Activated T-cell treated with anti-CD3 and anti-CD28 coated beads, Interleukin-2, amount 50 U/mL, for 24 hours (primary cell): Measurements from ENCODE around the gene SLC22A6.

Experiments
- DNase-seq: peaks from one replicate; pipeline ENCODE4 v3.0.0-alpha.2; 2020
- H3K27ac Mint-ChIP-seq: 2 replicates; pipeline ENCODE4 v1.8.0; 2020; ENCODE audit warnings: mild to moderate bottlenecking, mixed read lengths
- H3K27me3 Mint-ChIP-seq: 2 replicates; pipeline ENCODE4 v1.8.0; 2020; ENCODE audit warnings: mixed read lengths
- H3K36me3 Mint-ChIP-seq: 2 replicates; pipeline ENCODE4 v1.8.0; 2020; ENCODE audit warnings: low read depth, mixed read lengths
- H3K4me1 Mint-ChIP-seq: 2 replicates; pipeline ENCODE4 v1.8.0; 2020; ENCODE audit warnings: low read depth, mixed read lengths
- H3K4me3 Mint-ChIP-seq: 2 replicates; pipeline ENCODE4 v1.8.0; 2020; ENCODE audit warnings: mild to moderate bottlenecking, moderate library complexity, mixed read lengths
- H3K9me3 Mint-ChIP-seq: 2 replicates; pipeline ENCODE4 v1.8.0; 2020; ENCODE audit warnings: mixed read lengths

Gene SLC22A6

DNA sequence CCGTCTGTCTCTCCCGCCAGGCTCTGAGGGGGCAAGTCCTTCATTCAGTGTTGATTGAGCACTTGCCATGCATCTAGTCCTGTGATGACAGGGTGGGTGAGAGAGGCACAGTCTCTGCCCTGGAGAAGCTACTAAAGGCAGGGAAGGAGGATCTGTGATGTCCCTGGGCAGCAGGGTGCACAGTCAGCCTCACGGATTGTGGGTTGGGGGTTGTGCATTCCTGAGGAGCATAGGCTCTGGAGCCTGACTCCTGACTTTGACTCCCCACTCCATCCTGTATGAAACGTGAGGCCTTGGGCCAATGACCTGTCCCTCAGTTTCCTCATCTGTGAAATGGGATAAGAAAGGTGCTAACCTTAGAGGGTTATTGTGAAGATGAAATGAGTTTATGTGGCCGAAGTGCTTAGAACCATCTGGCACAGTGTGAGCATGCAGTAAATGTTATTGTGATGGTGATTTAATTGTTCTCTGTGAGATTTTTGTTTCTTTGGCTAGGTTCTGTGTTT, 26.2 kb upstream of the SLC22A6 start:
- H3K9me3 Mint-ChIP-seq: no peaks in the 10 kb centered on the region
- no peak overlapping the region for H3K27ac Mint-ChIP-seq
- H3K36me3 Mint-ChIP-seq: no peaks in the 10 kb centered on the region
- no peaks in the 10 kb centered on the region for H3K4me1 Mint-ChIP-seq
- DNase-seq: no peak
- no peaks in the 10 kb centered on the region for H3K27me3 Mint-ChIP-seq
- H3K4me3 Mint-ChIP-seq: no peak overlapping the region

DNA sequence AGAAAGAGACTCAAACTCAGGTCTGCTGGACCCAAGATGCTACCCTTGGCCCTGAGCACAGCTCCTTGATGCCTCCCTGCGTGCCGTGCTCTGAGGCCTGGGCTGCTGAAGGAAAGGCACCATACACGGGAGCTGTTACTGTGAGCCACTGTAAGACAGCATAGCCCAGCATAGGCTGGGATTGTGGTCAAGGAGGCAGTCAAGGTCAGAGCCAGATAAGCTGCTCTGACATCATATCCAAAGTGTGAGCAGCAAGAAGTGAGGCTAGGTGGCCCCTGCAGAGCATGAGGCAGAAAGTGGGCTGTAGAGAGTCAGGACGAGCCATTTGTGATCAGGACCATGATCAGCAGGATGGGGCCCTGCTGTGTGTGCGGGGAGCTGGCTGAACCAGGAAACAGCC, 23.2 kb upstream of the SLC22A6 start:
- no peaks in the 10 kb centered on the region for H3K27me3 Mint-ChIP-seq
- H3K4me3 Mint-ChIP-seq: no peak overlapping the region
- H3K9me3 Mint-ChIP-seq: no peaks in the 10 kb centered on the region
- no peaks in the 10 kb centered on the region for H3K36me3 Mint-ChIP-seq
- DNase-seq: no peak
- no peak overlapping the region for H3K27ac Mint-ChIP-seq
- H3K4me1 Mint-ChIP-seq: no peaks in the 10 kb centered on the region

DNA sequence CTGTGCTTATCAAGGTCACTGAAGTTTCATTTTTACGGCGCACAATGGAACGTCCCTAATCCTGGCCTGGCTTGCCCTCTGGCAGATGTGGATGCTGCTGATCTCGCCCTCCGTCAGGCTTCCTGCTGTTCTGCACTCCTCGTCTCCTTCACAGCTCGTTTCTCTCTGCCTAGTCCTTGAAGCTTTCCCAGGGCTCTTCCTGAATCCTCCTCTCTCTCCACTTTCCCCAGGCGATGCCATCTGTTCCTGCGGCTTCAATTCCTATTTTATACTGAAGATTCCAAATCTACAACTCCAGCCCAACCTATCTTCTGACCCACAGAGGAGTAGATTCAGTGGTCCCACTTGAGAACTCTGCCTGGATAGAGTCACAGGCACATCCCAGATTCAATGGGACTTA, 16.7 kb upstream of the SLC22A6 start:
- Mint-ChIP-seq H3K9me3 (no peaks in the 10 kb centered on the region), H3K4me1 (no peaks in the 10 kb centered on the region), H3K36me3 (no peaks in the 10 kb centered on the region), H3K27me3 (peaks cover 12% of the 10 kb centered on the region), H3K27ac (no peak overlapping the region), H3K4me3 (no peak overlapping the region)
- DNase-seq: no peak

DNA sequence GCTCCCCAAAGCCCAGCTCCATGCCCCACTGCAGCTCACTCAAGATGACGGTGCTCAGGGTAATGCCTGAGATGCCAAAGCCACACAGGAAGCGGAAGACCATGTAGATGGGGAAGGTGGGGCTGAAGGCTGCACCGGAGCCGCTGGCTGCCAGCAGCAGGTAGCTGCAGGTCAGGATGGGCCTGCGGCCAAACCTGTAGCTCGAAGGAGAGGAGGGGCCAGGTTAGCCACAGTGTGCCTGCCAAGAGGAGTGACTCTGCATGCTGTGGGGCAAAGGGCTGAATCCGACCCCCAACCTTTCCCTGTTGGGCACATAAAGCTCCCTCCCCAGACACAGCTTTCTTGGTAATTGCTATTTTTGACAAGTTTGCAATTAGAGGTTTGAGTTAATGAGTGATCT, 14.9 kb upstream of the SLC22A6 start:
- Mint-ChIP-seq H3K4me3 (no peak overlapping the region), H3K9me3 (no peaks in the 10 kb centered on the region), H3K4me1 (no peaks in the 10 kb centered on the region), H3K36me3 (no peaks in the 10 kb centered on the region), H3K27me3 (peaks cover 30% of the 10 kb centered on the region), H3K27ac (no peak overlapping the region)
- DNase-seq: no peak

DNA sequence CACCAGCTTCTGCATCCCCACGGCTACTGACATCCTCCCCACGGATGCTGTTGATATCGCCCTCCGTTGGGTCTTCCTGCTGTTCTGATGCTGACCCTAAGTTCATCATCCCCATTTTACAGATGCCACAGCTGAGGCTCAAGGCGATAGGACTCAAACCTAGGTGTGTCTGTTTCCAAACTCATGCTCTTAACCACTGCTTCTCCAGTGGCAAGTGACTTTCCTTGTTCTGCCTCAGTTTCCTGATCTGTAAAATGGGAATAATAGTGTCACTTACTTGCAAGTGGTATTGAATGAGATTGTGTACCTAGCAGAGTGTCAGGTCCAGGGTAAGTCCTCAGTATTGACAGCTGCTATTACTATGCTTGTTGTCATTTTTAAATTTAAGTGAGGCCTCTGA, 14.4 kb upstream of the SLC22A6 start:
- Mint-ChIP-seq H3K27me3 (peaks cover 30% of the 10 kb centered on the region), H3K4me3 (no peak overlapping the region), H3K36me3 (no peaks in the 10 kb centered on the region), H3K9me3 (no peaks in the 10 kb centered on the region), H3K4me1 (no peaks in the 10 kb centered on the region), H3K27ac (no peak overlapping the region)
- no peak for DNase-seq

DNA sequence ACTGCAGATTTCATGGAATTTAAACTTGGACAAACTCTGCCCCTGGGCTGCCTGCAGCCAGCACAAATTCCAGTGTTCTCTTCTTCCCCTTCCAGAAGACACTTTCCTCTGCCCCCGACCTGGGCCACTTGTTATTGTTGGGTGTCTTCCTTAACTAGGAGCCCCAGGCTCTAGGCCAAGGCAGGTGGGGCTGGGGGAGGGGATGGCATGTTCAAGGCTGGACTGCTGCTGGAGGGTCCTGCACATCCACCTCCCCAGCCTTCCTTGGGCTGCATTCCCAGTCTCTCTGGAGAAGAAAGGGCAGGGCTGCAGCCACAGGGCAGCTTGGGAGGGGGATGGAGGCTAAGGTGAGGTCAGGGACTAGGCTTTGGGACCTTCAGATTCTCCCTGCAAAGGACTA, 11.5 kb upstream of the SLC22A6 start:
- Mint-ChIP-seq H3K4me3 (no peak overlapping the region), H3K9me3 (no peaks in the 10 kb centered on the region), H3K4me1 (no peaks in the 10 kb centered on the region), H3K27ac (no peak overlapping the region), H3K36me3 (no peaks in the 10 kb centered on the region), H3K27me3 (peaks cover 30% of the 10 kb centered on the region)
- DNase-seq: no peak

DNA sequence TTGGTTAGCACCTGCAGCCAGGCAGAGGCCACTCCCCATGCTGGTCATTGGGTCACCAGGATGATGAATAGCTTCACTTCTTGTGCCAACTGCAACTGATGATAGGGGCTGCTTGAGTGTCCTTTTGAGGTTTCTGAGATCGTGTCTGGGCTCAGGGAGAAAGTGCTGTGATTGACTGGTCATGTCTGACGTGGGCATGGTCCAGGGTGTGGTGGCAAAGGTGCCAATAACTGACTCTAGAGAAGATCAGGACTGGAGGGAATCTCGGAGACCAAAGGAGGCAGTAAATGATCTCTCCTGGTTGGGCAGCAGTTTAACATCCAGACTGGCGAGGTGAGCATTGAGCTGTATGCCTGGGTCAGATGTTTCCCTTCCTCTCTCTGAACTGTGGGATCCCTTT, 10.0 kb upstream of the SLC22A6 start:
- H3K27ac Mint-ChIP-seq: no peak overlapping the region
- peaks cover 30% of the 10 kb centered on the region for H3K27me3 Mint-ChIP-seq
- H3K9me3 Mint-ChIP-seq: no peaks in the 10 kb centered on the region
- no peaks in the 10 kb centered on the region for H3K36me3 Mint-ChIP-seq
- no peaks in the 10 kb centered on the region for H3K4me1 Mint-ChIP-seq
- no peak for DNase-seq
- no peak overlapping the region for H3K4me3 Mint-ChIP-seq

DNA sequence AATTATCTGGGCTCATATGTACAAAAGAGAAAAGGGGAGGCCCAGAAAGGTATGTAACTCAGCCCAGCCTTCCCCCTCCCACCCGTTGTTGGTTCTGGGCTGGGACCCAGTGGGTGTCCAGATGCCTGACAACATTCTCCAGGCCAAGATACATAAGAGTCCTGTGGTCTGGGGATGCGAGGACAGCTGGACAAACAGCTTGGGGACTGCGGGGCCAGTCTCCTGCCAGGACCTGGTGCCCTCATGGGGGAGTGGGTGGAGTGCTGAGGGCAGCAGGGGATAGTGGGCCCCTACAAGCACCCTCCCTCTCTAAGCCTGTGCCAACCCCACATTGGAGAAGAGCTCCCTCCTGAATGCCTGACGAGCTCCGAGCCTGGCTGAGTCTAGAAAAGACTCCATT, 3.5 kb upstream of the SLC22A6 start:
- H3K4me3 Mint-ChIP-seq: no peak overlapping the region
- no peaks in the 10 kb centered on the region for H3K4me1 Mint-ChIP-seq
- no peak for DNase-seq
- no peaks in the 10 kb centered on the region for H3K9me3 Mint-ChIP-seq
- H3K27me3 Mint-ChIP-seq: peaks cover 5% of the 10 kb centered on the region
- no peak overlapping the region for H3K27ac Mint-ChIP-seq
- H3K36me3 Mint-ChIP-seq: no peaks in the 10 kb centered on the region

DNA sequence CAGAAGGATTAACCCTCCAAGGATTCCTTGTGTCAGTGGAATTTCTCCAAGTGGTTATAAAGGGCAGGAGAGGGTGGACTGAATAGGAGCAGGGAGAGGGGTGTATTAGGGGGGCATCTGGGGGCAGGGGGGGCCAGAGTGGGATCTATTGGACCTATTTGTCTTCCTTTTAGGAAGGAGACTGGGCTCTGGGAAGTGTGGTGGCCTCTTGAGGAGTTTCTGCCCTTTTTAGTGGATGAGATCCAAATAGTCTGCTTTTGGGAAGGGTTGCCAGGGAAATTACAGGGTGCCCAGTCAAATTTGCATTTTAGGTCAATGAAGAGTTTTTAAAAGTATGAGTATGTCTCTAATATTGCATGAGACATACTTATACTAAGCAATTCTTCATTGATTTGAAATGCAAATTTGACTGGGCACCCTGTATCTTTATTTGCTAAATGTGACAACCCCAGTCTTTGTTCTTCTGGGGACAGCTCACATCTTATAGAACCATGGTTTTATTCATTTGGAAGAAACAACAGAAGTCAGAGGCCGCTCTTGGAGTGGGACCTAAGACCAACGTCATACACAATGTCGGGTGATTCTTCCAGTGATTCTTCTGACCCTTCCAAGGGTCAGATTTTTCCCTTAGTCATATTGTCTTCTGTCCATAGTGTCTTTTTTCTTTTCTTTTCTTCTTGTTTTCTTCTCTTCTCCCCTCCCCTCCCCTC, 429 bp upstream of the SLC22A6 start:
- Mint-ChIP-seq H3K4me3 (no peak overlapping the region), H3K36me3 (no peaks in the 10 kb centered on the region), H3K27ac (no peak overlapping the region), H3K9me3 (no peaks in the 10 kb centered on the region), H3K4me1 (no peaks in the 10 kb centered on the region), H3K27me3 (peaks cover 10% of the 10 kb centered on the region)
- no peak for DNase-seq

DNA sequence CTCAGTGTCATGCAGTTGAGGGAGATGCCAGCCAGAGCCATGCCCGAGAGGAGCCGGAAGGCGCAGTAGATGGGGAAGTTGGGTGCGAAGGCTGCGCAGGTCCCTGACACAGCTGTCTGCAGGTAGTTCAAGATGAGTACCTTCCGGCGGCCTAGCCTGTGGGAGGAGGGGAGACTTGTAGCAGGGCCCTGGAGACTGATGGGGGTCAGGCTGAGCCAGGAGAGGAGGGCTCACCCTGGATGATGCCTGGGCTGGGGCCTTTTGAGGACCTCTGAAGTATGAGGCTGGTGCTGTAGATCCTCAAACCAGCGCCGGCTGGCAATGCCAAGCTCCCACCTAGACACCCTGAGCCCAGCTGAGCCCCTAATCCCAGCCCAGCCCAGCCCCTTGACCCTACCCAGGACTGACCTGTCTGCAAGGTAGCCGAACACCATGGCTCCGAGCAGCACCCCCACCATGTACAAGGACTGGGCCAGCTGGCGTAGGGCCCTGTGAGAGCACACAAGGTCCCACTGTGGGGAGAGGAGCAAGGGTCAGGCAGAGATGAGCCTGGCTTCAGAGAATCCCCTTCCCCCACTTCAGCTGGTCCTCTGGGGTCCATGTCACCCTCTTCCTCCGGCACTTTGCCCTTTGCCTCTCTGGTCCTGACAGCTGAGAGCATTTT, 1.1 kb downstream of the SLC22A6 start:
- H3K36me3 Mint-ChIP-seq: no peaks in the 10 kb centered on the region
- no peaks in the 10 kb centered on the region for H3K4me1 Mint-ChIP-seq

DNA sequence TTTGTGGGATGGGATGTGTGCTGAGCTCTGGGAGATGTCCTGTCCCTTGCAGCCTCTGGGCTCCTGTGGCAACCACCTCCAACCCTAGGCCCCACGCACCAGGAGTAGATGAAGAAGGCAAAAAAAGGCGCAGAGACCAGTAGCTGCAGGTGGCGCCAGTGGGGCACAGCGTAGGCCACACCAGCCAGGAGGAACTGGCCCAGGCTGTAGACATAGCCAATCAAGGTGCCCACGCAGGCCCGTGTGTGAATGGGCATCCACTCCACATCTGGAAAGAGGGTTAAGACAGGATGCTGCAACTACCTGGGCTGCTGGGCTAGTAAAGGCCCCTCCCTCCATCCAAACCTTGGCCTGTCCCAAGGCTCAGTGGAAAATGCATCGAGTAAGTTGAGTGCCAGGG, 3.0 kb downstream of the SLC22A6 start:
- no peak for DNase-seq
- Mint-ChIP-seq H3K4me3 (no peak overlapping the region), H3K36me3 (no peaks in the 10 kb centered on the region), H3K4me1 (no peaks in the 10 kb centered on the region), H3K27ac (no peak overlapping the region), H3K27me3 (peaks cover 10% of the 10 kb centered on the region), H3K9me3 (no peaks in the 10 kb centered on the region)

More for the DNA sequence above, 1.1 kb downstream of the SLC22A6 start:
- H3K4me3 Mint-ChIP-seq: no peak overlapping the region
- peaks cover 10% of the 10 kb centered on the region for H3K27me3 Mint-ChIP-seq
- no peaks in the 10 kb centered on the region for H3K9me3 Mint-ChIP-seq
- DNase-seq: no peak
- H3K27ac Mint-ChIP-seq: no peak overlapping the region

DNA sequence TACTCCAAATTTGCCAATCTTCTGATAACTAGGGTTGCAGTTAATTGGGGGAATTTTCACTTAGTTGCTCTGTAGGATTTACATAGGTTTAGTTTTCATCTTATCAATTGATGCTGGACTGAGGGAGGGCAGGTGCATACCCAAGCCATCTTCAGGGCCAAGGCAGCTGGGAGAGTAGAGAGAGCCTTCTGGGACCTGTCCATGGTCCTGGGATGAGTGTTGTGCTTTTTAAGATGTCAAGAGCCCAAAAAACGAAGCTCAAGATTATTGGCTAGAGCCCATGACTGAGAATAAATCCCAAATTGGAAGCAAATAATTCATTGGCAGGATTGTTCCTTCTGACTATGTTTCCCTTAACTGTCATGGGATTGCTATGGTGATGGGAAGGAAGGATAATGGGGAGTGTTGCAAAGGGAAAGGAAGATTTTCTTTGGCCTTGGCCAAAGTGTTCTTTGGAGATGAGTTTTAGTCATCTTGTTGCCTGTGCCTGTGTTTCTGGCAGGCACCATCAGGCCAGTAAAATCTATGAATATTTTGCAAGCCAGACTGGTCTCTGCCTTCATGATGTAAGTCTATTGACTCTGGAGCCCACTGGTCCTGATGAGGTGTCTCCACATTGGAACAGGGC, 4.5 kb downstream of the SLC22A6 start:
- Mint-ChIP-seq H3K27ac (no peak overlapping the region), H3K4me3 (no peak overlapping the region), H3K4me1 (no peaks in the 10 kb centered on the region), H3K27me3 (peaks cover 13% of the 10 kb centered on the region), H3K36me3 (no peaks in the 10 kb centered on the region), H3K9me3 (no peaks in the 10 kb centered on the region)
- DNase-seq: no peak

DNA sequence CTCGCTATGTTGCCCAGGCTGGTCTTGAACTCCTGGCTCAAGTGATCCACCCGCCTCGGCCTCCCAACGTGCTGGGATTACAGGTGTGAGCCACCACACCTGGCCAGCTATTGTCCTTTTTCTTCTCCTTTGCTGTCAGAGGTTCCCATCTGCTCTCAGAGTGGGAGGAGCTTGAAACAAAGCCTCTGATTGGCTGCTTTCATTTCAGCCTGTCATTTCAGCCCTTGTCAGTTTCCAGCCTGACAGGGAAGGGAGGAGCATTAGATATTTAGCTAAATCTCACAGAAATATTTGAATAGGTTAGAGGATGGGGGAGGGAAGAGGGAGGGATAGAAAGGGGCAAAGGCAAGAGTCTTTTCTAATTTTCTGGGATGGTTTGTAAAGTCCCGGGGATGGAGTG, 8.7 kb downstream of the SLC22A6 start:
- H3K9me3 Mint-ChIP-seq: no peaks in the 10 kb centered on the region
- no peak overlapping the region for H3K27ac Mint-ChIP-seq
- no peaks in the 10 kb centered on the region for H3K36me3 Mint-ChIP-seq
- H3K4me1 Mint-ChIP-seq: no peaks in the 10 kb centered on the region
- H3K4me3 Mint-ChIP-seq: no peak overlapping the region
- no peak for DNase-seq
- H3K27me3 Mint-ChIP-seq: peaks cover 20% of the 10 kb centered on the region

DNA sequence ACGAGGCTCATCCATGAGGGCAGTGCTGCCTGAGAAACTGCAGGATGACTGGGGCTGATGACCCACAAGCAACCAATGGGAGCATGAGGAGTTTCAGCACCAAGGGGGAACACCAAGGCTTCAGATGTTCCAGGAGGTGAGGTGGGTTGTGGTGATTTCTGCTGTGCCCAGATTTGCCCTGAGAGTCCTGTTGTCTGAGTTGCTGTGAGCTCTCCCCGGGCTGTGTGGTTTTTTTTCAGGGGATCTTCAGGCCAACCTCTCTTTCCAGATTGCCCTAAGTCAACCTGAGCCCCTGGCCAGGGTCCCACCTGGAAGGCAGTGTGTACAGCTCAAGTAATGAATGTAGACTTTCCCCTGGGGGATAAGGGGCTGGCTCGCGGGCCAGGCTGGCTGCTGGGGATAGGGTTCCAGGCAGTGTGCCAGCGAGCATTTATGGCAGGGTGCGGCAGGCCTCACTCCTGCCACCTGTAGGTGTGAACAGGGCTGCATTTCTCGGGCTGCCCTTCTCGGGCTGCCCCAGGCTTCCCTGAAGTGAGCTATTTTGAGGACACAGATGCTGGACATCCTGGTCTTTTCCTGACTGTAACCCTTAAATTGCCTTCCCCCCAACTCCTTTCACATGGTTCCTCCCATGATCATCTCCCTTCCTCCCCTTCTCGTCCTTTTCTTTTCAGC, 9.8 kb downstream of the SLC22A6 start:
- Mint-ChIP-seq H3K9me3 (no peaks in the 10 kb centered on the region), H3K27ac (no peak overlapping the region), H3K27me3 (peaks cover 23% of the 10 kb centered on the region), H3K36me3 (no peaks in the 10 kb centered on the region), H3K4me1 (no peaks in the 10 kb centered on the region), H3K4me3 (no peak overlapping the region)
- peak; percentile 35 for DNase-seq

DNA sequence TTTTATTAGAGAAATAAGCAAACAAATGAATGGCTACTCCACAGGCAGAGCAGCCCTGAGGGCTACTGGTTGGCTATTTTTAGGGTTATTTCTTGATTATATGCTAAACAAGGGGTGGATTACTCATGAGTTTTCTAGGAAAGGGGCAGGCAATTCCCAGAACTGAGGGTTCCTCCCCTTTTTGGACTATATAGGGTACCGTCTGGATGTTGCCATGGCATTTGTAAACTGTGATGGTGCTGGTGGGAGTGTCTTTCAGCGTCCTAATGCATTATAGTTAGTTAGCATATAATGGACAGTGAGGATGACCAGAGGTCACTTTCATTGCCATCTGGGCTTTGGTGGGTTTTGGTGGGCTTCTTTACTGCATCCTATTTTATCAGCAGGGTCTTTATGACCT, 19.2 kb downstream of the SLC22A6 start:
- peaks cover 40% of the 10 kb centered on the region for H3K27me3 Mint-ChIP-seq
- no peaks in the 10 kb centered on the region for H3K36me3 Mint-ChIP-seq
- H3K4me3 Mint-ChIP-seq: no peak overlapping the region
- H3K9me3 Mint-ChIP-seq: no peaks in the 10 kb centered on the region
- no peak overlapping the region for H3K27ac Mint-ChIP-seq
- no peak for DNase-seq
- no peaks in the 10 kb centered on the region for H3K4me1 Mint-ChIP-seq
